Panc1 (cell line): ENCODE data around the gene SNTG2. TPM values are rescaled to one million over a fixed set of nuclear protein-coding genes. Genes with fewer than 3 reads are reported as not detected.

Source experiments
- ATAC-seq: fragments of 200-7000 bp; cut with Tn5 transposase; 2 replicates; pipeline ENCODE4 v1.9.1; 2020; ENCODE audit warnings: mild to moderate bottlenecking, moderate library complexity
- BruUV-seq: library from RNA; stranded (reverse); fragments of 400-500 nt; replicated peaks from 2 replicates; lab custom pipeline; 2021; lab: Mats Ljungman, UMichigan
- CTCF ChIA-PET: fragments of 300-600 bp; sonication (Branson Sonifier 250); formaldehyde crosslinking; loops from one replicate; lab custom pipeline; 2022; ENCODE audit warnings: antibody characterized with exemption; lab: Charles Lee
- POLR2A ChIA-PET: fragments of 300-600 bp; sonication (Branson Sonifier 250); formaldehyde crosslinking; loops from one replicate; lab custom pipeline; 2022; ENCODE audit warnings: antibody characterized with exemption; lab: Charles Lee
- DNase-seq: peaks from one replicate; pipeline ENCODE4 v3.0.0-alpha.2; 2010; ENCODE audit warnings: low read depth, low spot score
- H3K27ac ChIP-seq: 2 replicates; pipeline ENCODE4 v1.5.1; 2011; ENCODE audit warnings: mild to moderate bottlenecking, low read length, inconsistent platforms
- H3K27me3 ChIP-seq: fragments of 200-500 bp; sonication (Bioruptor generic); 2 replicates; pipeline ENCODE4 v1.6.0; 2014; ENCODE audit warnings: low read length, inconsistent platforms; ENCODE audit not compliant: control insufficient read depth, insufficient read depth
- H3K36me3 ChIP-seq: fragments of 200-500 bp; sonication (Bioruptor generic); 2 replicates; pipeline ENCODE4 v1.5.1; 2014; ENCODE audit warnings: inconsistent platforms, mild to moderate bottlenecking, low read length, moderate library complexity; ENCODE audit not compliant: control insufficient read depth, insufficient read depth
- H3K4me1 ChIP-seq: 2 replicates; pipeline ENCODE4 v1.5.1; 2011; ENCODE audit warnings: inconsistent platforms, mild to moderate bottlenecking, low read length, moderate library complexity; ENCODE audit not compliant: control insufficient read depth, insufficient read depth
- H3K4me3 ChIP-seq, 2 experiments: 2 replicates each; pipeline ENCODE4 v1.5.1; 2011 to 2012; ENCODE audit warnings: low read depth in 2 of 2, low read length in 2 of 2, mild to moderate bottlenecking in 2 of 2, inconsistent platforms in 1 of 2, moderate library complexity in 1 of 2
- H3K9me3 ChIP-seq: fragments of 200-500 bp; sonication (Bioruptor generic); 2 replicates; pipeline ENCODE4 v1.5.1; 2014; ENCODE audit warnings: low read depth, mild to moderate bottlenecking, inconsistent platforms, low read length, moderate library complexity; ENCODE audit not compliant: control insufficient read depth, insufficient read depth
- CTCF ChIP-seq: fragments of 450-650 bp; IDR thresholded peaks from 2 replicates; pipeline ENCODE4 v1.5.1; 2017; ENCODE audit warnings: mild to moderate bottlenecking
- POLR2AphosphoS5 ChIP-seq: IDR thresholded peaks from 2 replicates; pipeline ENCODE4 v1.6.1; 2012; ENCODE audit warnings: mild to moderate bottlenecking, low read depth, low read length, moderate library complexity
- REST ChIP-seq, 2 experiments: IDR thresholded peaks; 2 replicates each; pipeline ENCODE4 v1.6.1; 2011 to 2012; ENCODE audit warnings: low read depth in 2 of 2, control low read depth in 1 of 2, low read length in 1 of 2, mild to moderate bottlenecking in 1 of 2, moderate library complexity in 1 of 2; ENCODE audit not compliant: insufficient read depth in 1 of 2
- SIN3A ChIP-seq: IDR thresholded peaks from 2 replicates; pipeline ENCODE4 v1.6.1; 2012; ENCODE audit warnings: low read depth, mild to moderate bottlenecking, low read length, moderate library complexity, borderline replicate concordance; ENCODE audit not compliant: insufficient read depth
- TCF7L2 ChIP-seq: IDR thresholded peaks from 2 replicates; pipeline ENCODE4 v1.6.1; 2011; ENCODE audit warnings: mild to moderate bottlenecking, low read depth, low read length, inconsistent platforms
- in situ Hi-C: cut with HindIII; loops from 2 replicates; pipeline ENCODE4 v1.10.0; 2016; ENCODE audit warnings: low sequenced_read_pairs, low pct_unique_long_range_greater_than_20kb
- intact Hi-C: fragments of 100-400 bp; cut with micrococcal nuclease; formaldehyde crosslinking; loops from one replicate; pipeline ENCODE4 v1.10.0; 2022; ENCODE audit not compliant: unreplicated experiment
- total RNA-seq: library from RNA; stranded (reverse); gene quantifications from one replicate; pipeline ENCODE4 v1.2.1, GENCODE V29; 2021; ENCODE audit not compliant: unreplicated experiment

The SNTG2 gene
- total RNA-seq, 1 experiment from 2014 or later, result not detected

- no peak for ATAC-seq
- in situ Hi-C loops (no loop called here), intact Hi-C loops (no loop called here)
- H3K27ac ChIP-seq, result no peak overlapping the region
- POLR2A ChIA-PET, result no interaction called here
- no TSS peak for BruUV-seq
- DNase-seq, result no peak
- CTCF ChIA-PET, result no interaction called here
- no peaks in the 10 kb centered on the region for H3K4me1 ChIP-seq
- H3K36me3 ChIP-seq, result no peaks in the 10 kb centered on the region
- H3K27me3 ChIP-seq, result no peaks in the 10 kb centered on the region
- H3K4me3 ChIP-seq, result no peak overlapping the region
- no peak for TF ChIP-seq TCF7L2
- TF ChIP-seq SIN3A, result no peak
- TF ChIP-seq POLR2AphosphoS5, result no peak
- TF ChIP-seq CTCF, result no peak
- no peak for TF ChIP-seq REST (IDR thresholded peaks at IDR 0.05; ENCODE audit: insufficient read depth in 1 of 2, low read depth in 2 of 2, low read length in 1 of 2)
- H3K9me3 ChIP-seq, result no peaks in the 10 kb centered on the region
Measured at GRCh38 chr2:929925-930324, 20.7 kb upstream of the SNTG2 start.

- no peaks in the 10 kb centered on the region for H3K9me3 ChIP-seq
- H3K4me3 ChIP-seq, result no peak overlapping the region
- TF ChIP-seq CTCF, result no peak
- no peak for TF ChIP-seq POLR2AphosphoS5
- no peak for TF ChIP-seq SIN3A
- no peak for TF ChIP-seq REST (IDR thresholded peaks at IDR 0.05; ENCODE audit: insufficient read depth in 1 of 2, low read depth in 2 of 2, low read length in 1 of 2)
- TF ChIP-seq TCF7L2, result no peak
- in situ Hi-C loops, result no loop called here
- H3K27me3 ChIP-seq, result no peaks in the 10 kb centered on the region
- intact Hi-C loops, result no loop called here
- ChIA-PET POLR2A (no interaction called here), CTCF (no interaction called here)
- BruUV-seq, result no TSS peak
- no peaks in the 10 kb centered on the region for H3K4me1 ChIP-seq
- ATAC-seq (no peak), DNase-seq (no peak)
- no peaks in the 10 kb centered on the region for H3K36me3 ChIP-seq
- no peak overlapping the region for H3K27ac ChIP-seq
Measured at GRCh38 chr2:930935-931334, 19.7 kb upstream of the SNTG2 start.
